Glomerular visceral epithelial cell (primary cell): ENCODE measurements around the gene FAM83G.
"Not testable (repeated sequence)": the region's sequence is repeated elsewhere in the genome, so short reads cannot be mapped to it uniquely, and the experiment has no call there.

ENCODE experiments used
- DNase-seq: peaks from one replicate; pipeline ENCODE4 v3.0.0-alpha.2; 2016; ENCODE audit errors: extremely low spot score

The FAM83G gene

DNA sequence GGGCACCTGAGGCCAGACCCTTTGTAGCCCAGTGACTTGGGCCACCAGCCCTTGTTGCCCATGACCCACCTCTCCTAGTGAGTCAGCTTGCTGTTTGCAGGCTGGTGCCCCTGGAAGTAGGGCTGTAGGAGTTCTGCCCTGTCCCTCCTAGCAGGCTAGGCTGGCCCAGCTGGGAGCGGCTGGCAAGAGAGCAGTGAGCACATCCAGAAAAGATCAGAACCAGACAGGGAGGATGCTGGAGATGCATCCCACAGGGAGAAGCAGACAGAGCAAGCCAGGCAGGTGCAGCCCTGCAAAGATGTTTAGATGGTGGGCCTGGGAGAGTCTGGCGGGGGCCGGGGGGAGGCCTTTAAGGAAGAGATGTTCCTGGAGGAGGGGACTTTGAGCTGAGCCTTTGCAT lies 50.2 kb downstream of the FAM83G start:
- DNase-seq = no peak

DNA sequence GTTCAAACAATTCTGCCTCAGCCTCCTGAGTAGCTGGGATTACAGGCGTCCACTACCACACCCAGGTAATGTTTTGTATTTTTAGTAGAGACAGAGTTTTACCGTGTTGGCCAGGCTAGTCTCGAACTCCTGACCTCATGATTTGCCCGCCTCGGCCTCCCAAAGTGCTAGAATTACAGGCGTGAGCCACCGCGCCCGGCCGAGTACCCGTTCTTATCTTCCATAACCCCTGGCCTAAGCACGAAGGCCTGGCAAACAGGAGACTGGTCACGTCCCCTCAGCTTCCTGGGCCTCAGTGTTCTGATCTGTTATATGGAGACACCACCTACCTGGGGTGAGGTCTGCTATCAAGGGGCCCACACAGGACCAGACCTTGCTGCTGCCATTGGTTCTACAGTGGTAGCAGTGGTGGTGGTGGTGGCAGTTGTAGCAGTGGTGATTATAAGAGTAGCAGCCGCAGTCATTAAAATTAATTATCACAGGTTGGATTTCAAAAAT lies 51.3 kb downstream of the FAM83G start:
- DNase-seq = no peak

DNA sequence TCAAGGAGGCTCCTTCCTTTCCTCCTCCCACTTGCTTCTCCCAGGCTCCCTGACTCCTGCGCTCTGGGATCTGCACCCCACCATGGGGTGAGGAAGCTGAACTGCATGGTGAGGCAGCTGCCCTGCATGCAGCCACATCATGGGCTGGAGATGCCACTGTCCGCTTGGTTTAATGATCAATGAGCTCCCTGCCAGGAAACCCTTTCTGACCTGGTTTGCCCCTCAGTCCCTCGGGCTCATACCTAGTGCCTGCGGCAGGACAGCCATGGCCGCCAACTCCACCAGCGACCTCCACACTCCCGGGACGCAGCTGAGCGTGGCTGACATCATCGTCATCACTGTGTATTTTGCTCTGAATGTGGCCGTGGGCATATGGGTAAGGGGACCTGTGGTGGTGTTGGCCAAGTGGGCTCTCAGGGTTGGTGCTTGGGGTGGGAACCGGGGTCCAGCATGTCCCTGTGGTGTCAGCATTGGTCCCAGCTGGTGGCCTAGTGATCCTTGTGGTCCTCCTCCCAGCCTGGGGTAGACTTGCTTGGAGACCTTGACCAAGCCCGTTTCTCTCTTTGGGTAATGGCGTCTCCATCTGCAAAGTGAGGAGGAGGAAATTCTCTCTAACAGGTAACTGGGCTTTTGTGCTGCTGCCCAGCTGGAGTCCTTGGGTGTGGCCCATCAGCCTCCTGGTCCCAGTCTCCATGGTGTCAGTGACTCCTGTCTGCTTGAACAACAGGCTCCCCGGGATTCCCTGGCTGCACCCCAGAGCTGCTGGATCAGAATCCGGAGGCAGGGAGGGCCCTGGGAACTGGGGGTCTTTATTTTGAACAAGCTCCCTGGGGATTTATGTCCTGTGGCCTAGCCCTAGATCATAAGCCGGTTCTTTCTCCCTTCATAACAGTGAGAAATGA lies 52.4 kb downstream of the FAM83G start, which contains the start of gene SLC5A10:
Gene SLC5A10 (plus strand): TSS at position 225 of the 902 bp plus-strand sequence. CDS start 41 bp downstream, at position 266.
- DNase-seq = peak; percentile 71

DNA sequence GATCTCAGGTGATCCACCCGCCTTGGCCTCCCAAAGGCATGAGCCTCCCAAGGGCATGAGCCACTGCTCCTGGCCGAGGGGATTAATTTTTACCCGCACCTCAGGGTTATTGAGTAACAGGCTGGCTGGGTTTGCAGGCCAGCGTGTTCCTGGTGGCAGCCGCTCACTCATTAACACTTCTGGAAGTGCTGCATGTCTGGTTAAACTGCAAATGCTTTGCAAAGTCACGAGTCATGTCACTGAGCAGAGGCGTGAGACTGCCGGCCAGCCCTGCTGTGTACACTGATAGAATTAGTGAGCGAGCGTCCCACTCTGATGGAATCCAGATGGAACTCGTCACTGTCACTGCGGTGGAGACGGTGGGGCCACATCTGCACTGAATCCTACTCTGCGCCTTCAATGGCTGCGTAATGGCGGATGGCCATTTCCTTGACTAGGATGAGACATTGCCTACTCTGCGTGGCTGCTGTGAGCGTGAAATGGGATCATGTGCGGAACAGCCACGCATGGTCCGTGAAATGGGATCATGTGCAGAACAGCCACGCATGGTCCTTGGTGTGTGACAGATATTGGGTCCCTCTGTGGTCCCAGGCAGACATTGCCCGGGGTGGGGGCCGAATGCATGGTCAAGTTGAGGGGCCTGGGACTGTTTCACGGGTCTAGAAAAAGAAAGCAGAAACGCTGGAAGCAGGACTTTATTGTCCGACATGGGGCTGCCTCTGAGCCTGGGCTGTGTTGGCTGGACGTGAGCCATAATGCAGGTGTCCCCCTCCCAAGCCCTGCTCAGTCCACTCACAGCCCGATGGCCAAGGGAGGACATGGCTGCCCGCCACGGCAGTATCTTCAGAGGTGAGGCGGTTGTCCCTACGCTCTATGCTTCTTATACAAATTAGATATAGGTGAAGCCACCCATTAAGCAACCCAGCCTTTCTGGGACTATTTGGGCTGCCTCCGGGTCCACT lies 53.3 kb downstream of the FAM83G start:
- DNase-seq = peak; percentile 87

DNA sequence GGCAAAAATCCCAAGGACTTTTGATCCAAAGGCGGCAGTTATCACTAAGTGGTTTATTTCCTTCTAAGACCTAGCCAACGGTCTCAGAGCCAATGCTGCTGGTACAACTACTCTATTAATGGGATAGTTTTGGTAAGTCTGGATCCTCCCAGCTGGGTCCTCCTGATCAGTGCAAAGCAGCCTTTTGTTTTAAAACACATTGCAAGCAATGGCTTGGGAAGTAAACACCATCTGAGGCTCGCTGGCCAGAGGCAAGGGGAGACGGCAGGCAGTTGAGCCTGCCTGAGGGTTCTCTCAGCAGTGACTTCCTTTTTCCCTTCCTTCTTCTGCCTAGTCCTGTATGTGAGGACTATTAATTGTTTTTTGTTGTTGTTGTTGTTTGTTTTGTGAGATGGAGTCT lies 54.2 kb downstream of the FAM83G start:
- DNase-seq = no peak

DNA sequence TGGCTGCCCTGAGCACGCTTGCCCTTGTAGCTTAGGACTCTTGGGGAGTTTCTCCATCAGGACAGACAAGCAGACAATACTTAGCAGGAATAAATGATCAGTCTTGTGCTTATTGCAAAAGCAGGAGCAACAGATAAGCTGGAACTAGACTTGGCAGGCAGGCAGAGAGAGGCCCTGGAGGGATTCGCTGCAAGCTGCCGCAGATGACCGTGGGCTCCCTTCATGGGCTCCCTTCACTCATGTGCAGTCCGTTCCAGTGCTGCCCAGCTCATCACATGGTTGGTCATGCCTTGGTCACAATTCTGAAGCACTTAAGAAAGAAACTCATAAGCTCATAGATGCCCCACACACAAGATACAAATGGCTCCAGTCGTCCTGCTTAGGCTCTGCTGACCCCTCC lies 55.0 kb downstream of the FAM83G start:
- DNase-seq = no peak

DNA sequence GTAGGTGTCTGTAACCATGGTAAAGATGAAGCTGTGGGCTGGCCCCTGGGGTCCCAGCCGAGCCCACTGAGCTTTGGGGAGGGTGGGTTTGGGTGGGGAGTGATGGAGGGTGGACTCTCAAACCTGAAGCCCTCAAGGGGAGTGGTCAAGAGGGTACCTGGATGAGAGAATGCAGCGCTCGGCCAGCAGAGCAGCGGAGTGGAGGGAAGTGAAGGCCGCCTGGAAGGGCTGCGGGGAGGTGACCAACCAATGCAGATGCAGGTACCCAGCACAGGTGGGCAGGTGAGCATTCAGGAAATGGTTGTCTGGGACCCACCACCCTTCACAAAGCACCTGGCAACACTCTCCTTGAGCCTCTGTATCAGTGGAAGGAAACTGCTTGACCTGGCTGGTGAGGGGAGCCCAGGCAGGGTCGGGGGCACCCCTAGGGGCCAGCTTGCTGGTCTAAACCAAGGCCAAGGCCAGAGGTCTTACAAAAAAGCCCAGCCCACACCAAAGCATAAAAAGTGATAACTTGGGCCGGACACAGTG lies 56.0 kb downstream of the FAM83G start:
- DNase-seq = no peak

DNA sequence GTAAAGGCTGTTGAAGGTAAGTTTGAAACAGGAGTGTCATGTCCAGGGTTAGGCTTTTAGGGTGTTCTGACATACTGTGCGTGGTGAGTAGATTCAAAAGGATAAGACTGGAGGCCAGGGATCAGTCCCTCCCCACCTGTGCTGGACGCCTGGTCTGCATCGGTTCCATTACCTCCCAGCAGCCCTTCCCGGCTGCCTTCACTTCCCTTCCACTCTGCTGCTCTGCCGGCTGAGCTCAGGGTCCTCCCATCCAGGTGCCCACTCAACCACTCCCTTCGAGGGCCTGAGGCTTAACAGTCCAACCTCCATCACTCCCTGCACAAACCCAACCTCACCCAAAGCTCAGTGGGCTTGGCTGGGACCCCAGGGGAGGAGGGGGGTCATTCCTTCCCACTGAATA lies 56.7 kb downstream of the FAM83G start:
- no peak for DNase-seq

DNA sequence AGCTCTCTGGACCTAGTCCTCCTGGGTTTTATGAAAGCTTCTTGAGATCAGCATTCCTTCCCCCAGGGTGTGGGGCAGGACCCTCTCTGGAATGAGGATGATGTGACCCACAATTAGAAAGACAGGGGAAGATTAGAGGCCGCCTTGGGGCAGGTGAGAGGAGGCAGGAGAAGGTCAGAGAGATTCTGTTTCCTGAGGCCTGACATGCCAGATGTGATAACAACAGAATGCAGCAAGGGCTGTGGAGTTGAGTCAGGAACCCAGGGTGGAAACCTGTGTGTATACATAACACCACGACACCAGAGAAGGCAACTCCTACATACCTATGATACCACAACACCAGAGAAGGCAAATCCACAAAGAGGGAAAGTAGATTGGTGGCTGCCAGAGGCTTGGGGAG lies 58.0 kb downstream of the FAM83G start:
- no peak for DNase-seq

DNA sequence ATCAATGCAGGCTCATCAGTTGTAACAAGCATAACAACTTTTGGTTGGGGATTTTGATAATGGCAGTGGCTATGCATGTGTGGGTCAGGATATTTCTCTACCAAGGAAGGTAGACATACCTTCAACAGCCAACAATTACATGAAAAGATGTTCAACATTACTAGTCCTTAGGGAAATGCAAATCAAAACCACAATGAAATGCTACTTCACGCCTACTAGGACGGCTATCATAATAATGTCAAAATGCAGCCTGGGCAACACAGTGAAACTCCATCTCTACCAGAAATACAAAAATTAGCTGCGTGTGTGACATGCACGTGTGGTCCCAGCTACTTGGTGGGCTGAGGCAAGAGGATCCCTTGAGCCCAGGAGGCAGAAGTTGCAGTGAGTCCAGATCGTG lies 59.9 kb downstream of the FAM83G start:
- no peak for DNase-seq

DNA sequence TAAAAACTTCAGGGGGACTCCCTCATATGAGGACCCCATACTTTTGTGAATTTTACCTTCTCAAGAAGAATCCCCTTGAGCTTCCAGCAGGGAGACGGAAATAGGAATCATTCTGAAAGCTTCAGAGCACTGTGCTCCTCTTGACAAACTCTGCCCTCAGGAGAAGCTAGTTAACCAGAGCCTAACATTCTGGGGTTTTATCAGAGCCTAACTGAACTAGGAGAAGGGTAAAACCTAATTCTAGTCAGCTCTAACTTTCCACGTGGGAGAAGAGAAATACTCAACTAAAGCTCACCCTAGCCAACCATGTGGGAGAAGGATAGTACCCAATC lies 65.9 kb downstream of the FAM83G start:
- no peak for DNase-seq

DNA sequence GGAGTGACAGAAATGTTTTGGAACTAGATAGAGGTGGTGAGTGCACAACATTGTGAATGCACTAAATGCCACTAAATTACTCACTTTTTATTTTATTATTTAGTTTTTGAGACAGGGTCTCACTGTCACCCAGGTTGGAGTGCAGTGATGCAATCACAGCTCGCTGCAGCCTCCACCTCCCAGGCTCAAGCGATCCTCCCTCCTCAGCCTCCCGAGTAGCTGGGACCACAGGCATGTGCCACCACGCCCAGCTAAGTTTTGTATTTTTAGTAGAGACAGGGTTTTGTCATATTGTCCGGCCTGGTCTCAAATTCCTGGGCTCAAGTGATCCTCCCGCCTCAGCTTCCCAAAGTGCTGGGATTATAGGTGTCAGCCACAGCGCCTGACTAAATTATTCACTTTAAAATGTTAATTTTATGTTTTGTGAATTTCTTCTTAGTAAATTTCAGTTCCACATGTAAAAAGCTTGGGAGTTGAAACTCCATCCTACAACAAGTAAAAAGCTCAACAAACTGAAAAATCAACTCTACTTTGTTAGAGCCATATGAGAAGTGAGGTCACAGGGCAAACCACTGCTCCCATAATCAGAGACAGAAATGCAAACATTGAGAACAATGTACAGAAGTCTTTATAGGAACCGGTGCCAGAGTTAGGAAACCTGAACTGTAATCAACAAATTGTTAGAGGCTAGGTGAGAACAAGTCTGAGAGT lies 66.4 kb downstream of the FAM83G start:
- DNase-seq = no peak

DNA sequence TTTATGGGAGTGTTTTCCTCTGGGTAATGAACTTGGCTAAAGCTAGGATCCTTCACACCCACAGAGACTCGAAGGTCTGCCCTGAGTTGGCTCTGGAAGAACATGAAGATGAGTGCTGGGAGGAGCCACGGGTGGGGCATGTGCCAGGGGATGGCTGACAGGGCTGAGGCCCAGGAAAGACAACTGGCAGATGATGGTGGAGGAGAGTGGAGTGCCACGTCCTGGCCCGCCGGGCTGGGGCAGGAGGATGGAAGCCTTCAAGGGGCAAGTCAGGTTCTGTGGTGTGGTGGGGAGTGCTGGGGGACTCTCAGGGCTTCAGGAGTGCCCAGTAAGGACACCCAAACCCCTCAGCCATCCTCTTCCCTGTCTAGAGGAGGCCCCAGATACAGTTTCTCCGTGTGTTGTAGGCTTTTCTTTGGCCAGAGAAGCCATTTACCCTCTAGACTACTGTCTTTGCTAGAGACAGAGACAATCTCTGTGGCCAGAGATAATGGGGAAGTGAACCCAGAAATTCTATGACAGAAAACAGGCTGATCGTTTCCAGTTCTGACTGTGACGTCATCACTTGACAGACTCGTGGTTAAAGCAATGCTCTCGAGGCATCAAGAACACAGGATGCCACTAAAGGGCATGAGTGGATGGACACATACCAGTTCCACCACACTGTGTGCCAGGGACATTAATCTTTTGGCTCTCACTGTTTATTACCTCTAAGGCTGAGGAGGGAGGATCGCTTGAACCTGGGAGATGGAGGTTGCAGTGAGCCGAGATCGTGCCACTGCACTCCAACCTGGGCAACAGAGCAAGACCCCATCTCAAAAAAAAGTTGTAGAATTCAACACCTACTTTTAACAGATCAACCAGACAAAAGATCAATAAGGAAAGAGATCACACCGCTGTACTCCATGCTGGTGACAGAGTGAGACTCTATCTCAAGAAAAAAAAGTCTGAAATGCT lies 71.2 kb downstream of the FAM83G start:
- no peak for DNase-seq

DNA sequence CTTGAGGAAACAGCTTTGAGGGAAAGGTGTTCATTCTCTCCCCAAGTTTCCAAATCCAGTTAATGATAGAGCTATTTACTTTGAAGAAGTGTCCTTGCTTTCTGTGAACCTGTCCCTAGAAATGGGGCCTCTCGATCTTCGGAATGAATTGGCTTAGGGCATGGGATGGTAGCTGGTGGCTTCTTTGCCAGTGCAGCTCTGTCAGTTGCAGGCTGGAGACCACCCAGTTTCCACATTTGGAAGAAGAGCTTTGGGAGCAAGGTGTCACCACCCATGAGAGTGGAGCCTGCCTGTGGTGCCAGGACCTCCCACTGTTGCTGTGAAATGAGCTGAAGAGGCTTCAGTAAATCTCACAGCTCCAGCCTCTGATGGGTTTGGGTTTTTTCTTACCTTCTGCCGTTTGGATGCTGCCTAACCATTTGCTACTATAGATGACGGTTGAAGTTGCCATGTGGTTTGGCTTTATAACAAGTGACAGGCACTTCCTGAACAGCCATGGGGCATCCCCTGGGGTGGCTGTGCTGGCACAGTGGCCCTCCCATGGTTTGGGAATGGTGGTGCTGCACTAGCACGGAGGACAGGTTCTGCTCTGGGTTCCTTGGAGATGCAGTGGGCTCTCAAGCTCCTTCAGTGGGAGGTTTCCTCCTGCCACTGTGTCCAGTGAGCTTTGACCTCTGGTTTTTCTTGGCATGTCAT lies 72.1 kb downstream of the FAM83G start:
- DNase-seq = no peak

DNA sequence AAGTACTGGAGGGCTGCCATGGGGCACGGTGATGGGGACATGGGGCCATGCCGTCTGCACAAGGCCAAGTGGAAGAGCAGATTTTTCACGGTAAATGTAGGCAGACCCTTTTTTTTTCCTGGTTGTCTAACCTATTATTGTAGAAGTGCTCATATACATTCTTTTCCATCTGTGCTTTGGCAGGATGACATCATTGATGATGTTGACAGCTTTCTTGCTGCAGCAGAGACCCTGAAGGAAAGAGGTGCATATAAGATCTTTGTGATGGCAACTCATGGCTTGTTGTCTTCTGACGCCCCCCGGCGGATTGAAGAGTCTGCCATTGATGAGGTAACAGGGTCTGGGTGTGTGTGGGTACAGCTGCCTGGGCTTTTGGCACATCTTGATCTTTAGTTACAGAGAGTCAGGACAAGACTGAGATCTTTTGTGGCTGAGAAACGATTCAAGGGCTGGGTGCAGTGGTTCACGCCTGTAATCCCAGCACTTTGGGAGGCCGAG lies 75.9 kb downstream of the FAM83G start:
- DNase-seq = no peak

DNA sequence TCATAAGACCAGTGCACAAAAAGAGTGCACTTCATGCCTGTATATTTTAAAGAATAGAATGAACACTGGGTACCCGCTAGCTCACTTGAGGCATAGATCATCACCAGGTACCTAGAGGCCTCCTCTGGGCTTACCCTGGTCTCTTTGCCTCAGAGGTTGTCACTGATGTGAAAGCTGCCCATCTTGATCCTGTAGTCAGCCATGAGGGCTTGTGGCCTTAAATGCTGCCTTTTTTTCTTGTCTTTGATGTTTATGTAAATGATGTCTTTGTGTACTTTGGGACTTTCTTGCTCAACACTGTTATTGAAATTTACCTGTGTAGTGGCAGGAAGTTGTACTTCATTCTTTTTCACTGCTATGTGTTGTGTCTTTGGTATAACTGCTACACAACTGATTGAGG lies 79.4 kb downstream of the FAM83G start:
- DNase-seq = no peak

DNA sequence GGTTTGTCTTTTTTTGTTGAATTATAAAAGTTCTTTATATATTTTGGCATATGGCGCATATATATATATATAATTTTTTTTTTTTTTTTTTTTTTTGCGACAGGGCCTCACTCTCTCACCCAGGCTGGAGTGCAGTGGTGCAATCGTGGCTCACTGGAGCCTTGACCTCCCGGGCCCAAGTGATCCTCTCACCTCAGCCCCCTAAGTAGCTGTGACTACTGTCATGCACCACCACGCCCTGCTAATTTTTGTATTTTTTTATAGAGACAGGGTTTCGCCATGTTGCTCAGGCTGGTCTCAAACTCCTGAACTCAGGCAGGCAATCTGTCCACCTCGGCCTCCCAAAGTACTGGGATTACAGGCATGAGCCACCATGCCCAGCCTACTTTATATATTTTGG lies 82.0 kb downstream of the FAM83G start:
- not testable (repeated sequence) for DNase-seq

DNA sequence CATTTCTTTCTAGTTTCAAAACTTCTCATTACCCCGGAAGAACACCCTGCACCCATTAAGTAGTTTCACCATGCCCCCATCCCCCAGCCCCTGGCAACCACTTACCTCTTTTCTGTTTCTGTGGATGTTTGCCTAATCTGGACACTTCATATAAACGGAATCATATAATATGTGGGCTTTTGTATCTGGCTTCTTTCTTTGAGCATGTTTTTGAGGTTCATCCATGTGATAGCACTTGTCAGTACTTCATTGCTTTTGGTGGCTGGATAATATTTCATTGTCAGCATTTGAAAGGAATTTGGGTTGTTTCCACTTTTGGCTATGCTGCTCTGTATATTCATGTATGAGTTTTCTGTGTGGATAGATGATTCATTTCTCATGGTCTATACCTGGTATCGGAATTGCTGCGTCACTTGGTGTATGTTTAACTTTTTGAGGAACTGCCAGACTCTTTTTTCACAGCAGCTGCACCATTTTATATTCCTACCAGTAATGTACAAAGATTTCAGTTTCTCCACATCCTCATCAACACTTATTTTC lies 82.6 kb downstream of the FAM83G start:
- peak; percentile 79 for DNase-seq

DNA sequence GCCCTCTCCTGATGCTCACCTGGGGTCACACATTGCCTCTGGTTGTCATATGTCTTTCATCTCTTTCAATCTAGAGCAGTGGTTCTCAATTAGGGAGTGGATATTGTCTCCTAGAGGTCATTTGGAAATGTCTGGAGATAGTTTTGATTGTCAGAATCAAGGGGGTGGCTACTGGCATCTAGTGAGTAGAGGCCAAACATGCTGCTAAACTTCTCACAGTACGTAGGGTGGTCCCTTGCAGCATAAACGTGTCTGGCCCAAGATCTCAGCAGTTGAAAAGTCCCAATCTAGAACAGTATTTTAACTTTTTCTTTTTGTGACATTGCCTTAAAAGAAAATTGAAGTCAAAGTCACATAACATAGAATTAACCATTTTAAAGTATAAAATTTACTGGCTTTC lies 83.1 kb downstream of the FAM83G start:
- DNase-seq = no peak
